Suprapubic skin (tissue), 3 donors: Measurements from ENCODE around the gene ANK3.

Source experiments
- POLR2A ChIP-seq, 2 donors: fragments of 450-650 bp; IDR thresholded peaks; one replicate each; pipeline ENCODE4 v1.6.1; 2017; ENCODE audit warnings: antibody characterized with exemption in 2 of 2, mild to moderate bottlenecking in 2 of 2, moderate library complexity in 2 of 2
- TF ChIP-seq, protein P1 (sequence below), 2 donors: fragments of 200-600 bp in 1 of 2; fragments of 450-650 bp in 1 of 2; sonication (generic) in 1 of 2; IDR thresholded peaks; one replicate each; pipeline ENCODE4 v1.5.1; 2016 to 2019; ENCODE audit warnings: antibody characterized with exemption in 2 of 2, mild to moderate bottlenecking in 1 of 2, moderate library complexity in 1 of 2

GRCh38 chr10:60430836-60431597 is 41.3 kb upstream of the ANK3 start:
- TF ChIP-seq, protein P1, sequence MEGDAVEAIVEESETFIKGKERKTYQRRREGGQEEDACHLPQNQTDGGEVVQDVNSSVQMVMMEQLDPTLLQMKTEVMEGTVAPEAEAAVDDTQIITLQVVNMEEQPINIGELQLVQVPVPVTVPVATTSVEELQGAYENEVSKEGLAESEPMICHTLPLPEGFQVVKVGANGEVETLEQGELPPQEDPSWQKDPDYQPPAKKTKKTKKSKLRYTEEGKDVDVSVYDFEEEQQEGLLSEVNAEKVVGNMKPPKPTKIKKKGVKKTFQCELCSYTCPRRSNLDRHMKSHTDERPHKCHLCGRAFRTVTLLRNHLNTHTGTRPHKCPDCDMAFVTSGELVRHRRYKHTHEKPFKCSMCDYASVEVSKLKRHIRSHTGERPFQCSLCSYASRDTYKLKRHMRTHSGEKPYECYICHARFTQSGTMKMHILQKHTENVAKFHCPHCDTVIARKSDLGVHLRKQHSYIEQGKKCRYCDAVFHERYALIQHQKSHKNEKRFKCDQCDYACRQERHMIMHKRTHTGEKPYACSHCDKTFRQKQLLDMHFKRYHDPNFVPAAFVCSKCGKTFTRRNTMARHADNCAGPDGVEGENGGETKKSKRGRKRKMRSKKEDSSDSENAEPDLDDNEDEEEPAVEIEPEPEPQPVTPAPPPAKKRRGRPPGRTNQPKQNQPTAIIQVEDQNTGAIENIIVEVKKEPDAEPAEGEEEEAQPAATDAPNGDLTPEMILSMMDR (IDR thresholded peaks at IDR 0.05): no peak
- no peak for TF ChIP-seq POLR2A (IDR thresholded peaks at IDR 0.05)
